ENCODE results near the gene MARCHF3.

Gene MARCHF3

DNA sequence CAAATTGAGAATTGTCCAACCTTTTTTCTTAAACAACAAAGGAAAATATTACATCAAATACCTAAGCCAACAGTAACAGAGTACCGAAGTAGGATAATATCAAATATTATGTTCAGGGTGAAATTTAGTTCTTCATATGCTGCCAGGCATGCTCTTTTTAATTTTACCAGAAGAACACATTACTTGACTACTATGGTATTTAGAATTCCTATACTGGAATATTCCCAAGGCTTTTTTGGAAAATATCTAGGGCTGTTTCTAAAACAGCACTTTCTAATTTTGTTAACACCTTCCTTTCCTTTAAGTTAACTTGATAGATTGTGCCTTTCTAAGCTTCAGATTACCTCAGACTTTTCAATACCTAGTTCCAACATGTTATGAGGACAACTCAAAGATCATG, 48.7 kb downstream of the MARCHF3 start:
- no peak for DNase-seq

DNA sequence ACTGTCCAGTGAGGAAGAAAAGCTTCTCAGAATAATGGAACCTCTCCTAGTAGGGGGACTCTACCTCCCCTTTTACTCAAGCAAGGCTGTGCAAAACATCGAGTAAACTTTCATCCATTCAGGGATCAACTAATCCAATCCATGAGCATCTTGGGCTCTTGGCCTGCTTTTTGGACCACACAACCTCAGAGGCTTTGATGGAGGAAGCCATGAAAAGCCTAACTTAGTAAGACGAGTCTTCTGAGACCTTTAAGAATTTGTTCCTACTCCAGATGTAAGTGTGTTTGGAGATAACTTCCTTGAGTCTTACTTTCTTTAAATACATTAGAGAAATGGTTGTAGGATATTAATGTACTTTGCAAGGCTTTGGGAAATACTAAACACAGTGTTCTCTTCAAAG, 49.1 kb downstream of the MARCHF3 start:
- no peak for DNase-seq

- no peak for DNase-seq
Measured at GRCh38 chr5:126978258-126978657, 52.1 kb downstream of the MARCHF3 start.

DNA sequence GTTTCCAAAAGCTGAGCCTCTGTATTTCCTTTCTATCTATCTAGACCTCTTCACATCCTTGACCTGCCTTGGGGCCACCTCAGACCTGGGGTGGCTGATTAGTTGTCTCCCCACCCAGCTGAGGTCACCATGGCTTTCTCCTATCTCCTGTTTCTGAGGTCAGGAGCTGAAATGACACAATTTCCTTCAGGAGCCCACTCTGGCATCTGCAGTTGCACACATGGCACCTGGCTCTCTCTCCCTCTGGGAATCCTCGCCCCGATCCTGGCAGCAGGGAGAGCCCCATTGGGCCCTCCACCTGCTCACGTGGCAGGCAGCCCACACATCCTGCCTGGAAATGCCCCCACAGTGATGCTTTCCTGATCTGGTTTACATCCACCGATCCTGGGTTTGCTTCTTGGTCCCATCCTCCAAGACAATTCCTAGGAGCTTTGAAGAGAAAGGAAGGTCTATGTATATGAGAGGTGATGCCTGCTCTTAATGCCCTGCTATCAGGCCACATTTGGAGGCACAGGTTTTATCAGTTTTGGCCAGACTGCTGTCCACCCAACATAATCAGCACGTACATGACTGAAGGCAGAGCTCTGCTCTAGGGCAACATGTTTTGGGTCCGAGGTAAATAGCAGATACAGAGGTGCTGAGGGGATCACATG, 53.7 kb downstream of the MARCHF3 start:
- no peak for DNase-seq

GRCh38 chr5:126975796-126976195, 54.6 kb downstream of the MARCHF3 start:
- DNase-seq = no peak

- no peak for DNase-seq
Measured at GRCh38 chr5:126973193-126973592, 57.2 kb downstream of the MARCHF3 start.

- no peak for DNase-seq
Measured at GRCh38 chr5:126972062-126972895, 58.1 kb downstream of the MARCHF3 start.

- no peak for DNase-seq
Measured at GRCh38 chr5:126971455-126972031, 58.8 kb downstream of the MARCHF3 start.

DNA sequence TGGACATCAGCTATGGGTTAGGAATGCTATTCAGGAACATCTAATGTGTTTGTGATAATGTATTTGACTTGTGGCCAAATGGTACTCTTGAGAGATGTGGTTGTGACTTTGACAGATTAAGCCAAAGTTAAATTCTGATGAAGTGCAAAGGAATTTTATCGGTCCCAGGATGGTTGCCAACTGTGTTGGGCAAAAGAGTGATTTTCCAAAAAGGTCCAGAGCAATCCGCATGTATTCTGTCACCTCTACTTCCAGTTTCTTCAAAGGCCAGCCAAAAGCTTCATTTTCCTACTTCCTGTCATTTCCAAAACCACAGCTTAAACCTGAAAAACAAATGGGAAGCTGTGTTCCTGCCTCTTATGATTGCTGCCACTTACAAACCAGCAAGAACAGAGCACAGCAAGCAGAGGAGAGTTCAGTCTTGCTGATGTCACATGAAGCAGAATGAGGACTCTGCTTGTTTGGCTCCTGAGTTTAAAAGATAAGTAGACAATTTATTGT, 59.8 kb downstream of the MARCHF3 start:
- DNase-seq = no peak

- DNase-seq = no peak
Measured at GRCh38 chr5:126969548-126969947, 60.8 kb downstream of the MARCHF3 start.

- DNase-seq = no peak
Measured at GRCh38 chr5:126967808-126968466, 62.4 kb downstream of the MARCHF3 start.

GRCh38 chr5:126965487-126965886, 64.9 kb downstream of the MARCHF3 start:
- DNase-seq = no peak

- no peak for DNase-seq
Measured at GRCh38 chr5:126965061-126965475, 65.3 kb downstream of the MARCHF3 start.

DNA sequence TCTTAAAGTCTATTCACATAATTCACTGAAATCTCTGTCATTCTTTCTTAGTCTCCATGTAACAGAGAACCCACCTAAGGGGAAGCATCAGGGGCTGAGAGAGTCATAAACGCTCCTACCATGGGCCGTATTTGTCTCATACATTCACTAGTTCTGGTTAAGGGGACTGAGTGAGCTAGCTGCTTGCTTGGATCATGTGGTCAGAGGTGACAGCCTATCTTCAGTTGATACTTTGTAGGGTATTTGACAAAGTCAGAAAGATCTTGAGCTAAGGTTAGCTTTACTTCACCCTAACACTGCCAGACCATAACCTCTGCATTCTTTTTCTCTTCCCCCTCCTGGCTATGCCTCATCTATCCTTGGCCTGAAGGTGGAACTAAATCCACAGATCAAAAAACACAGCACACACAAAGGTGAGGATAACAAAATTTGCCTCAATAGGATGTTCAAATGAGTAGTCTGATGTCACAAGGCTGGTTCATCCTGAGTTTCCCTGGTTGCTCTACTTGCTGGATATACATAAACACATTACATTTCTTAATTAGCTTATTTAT, 66.5 kb downstream of the MARCHF3 start:
- DNase-seq = no peak

DNA sequence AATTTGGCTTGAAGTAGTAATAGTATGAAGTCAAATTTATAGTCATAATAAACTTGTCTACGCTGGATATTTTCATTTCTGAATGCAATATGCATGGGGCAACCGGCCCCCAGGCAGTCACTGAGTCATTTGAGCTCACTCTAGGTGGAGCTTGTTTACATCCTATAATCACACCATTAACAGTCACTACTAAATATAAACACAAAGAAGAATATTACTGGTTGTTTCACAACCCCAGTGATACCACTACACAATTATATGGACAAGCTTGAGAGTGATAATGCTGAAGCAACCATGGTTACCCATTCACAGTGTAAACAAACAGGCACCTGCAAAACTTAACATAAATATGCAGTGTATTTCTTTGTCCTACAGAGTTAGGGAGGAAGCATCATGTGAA, 68.7 kb downstream of the MARCHF3 start:
- peak; percentile 95 for DNase-seq

- DNase-seq = no peak
Measured at GRCh38 chr5:126961128-126961527, 69.2 kb downstream of the MARCHF3 start.

DNA sequence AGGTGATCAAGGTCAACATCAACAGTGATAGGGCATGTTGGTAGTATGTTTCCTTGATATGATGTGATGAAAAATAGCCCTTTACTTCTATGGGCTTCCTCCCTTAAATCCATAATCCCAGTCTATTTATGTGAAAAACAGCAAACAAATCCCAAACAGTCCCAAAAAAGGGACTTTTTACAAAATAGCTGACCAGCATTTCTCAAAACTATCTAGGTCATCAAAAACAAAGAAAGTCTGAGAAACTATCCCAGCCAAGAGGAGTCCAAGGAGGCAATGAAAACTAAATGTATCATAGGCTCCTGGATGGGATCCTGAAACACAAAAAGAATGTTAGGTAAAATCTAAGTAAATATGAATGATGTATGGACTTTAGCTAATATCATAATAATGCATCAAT, 71.2 kb downstream of the MARCHF3 start:
- DNase-seq = no peak

DNA sequence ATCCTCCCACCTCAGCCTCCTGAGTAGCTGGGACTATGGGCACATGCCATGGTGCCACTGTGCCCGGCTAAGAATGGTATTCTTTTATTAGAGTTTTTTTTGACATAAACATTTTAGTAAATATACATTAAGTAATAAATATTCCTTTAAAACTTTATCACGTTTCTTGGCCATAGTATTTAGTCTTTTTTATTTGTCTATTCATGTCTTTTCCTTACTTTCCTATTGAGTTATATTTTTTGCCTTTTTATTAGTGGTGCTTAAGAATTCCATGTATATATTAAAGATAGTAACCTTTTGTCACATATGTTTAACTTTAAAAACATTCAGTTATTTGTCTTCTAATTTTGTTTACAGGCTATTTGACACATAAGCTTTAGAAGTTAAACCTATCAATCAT, 73.4 kb downstream of the MARCHF3 start:
- no peak for DNase-seq

DNA sequence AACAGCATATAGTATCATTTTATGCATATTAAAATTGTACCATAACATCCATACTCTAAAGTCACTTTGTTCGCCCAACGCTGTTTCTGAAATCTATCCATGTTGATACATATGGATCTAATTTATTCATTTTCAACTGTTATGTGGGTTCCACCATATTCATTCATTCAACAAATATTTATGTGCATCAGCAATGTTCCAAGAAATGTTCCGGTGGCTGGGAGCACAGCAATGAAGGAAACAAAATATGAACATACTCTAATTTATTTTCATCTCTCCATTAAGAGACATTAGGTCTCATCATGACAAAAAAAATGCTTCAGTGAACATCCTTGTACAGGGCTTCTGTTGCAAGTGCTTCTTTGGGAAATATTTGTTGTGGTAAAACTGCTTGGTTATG, 75.4 kb downstream of the MARCHF3 start:
- no peak for DNase-seq

DNA sequence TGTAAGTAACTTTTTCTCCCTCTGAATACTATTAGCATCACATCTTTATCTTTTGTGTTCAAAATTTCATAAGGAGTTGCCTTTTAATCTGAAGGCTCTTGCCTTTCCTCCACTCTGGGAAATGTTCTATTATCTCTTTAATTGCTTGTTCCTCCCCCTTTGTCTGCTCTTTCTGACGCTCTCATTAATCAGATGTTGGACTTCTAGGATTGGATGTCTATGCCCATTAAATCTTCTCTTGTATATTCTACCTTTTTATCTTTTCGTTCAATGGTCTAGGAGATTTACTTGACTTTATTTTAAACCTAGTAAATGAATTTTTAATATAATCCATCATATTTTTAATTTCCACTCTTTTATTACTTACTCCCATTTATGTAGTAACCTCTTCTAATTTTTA, 76.7 kb downstream of the MARCHF3 start:
- no peak for DNase-seq

DNA sequence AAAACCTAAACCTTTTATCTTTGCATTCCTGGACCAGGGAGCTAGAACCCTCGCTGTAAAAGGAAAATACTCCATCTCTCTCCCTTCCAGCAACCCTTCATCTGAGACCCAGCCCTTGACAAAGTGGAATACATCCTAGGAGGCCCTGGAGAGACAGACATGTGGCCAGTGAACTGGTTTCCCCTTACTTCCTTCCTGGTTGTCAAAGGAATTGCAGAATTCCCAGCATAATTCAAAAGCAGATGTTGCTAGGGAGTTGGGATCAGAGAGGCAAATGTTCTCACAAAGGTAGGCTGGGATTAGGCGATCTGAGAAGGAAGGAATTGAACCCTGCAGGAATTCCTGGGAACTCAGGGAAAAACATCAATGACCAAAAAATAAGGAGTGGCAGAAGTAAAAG, 80.9 kb downstream of the MARCHF3 start:
- DNase-seq = no peak

DNA sequence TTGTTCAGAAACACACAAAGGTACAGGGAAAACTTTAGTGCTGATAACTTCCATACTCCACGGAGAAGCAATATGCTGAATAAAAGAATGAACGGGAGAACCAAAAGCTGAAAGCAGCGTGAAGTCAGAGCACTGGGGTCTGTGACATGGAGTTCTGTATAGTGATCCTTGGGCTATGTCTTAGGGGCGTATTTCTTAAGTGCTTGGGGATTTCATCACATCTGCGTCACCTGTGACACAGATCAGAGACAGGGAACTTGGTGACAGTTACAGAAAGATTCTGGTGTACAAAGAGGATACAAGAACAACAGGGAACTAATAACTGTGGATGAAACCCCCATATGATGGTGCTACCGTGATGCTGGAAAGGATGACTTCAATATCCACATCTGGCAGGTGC, 81.9 kb downstream of the MARCHF3 start:
- no peak for DNase-seq

GRCh38 chr5:126948011-126948355, 82.4 kb downstream of the MARCHF3 start:
- no peak for DNase-seq
